ENCODE data around the gene POLR2M.

The POLR2M gene

GRCh38 chr15:57690341-57690966, 16.1 kb upstream of the POLR2M start:
- Histone ChIP-seq H3K27me3 (ENCODE audit: low read length) (no peaks in the 10 kb centered on the region), H3K36me3 (ENCODE audit: low read length) (no peaks in the 10 kb centered on the region), H3K79me2 (ENCODE audit: insufficient read depth, low read length) (no peaks in the 10 kb centered on the region), H4K20me1 (ENCODE audit: low read depth, low read length) (no peaks in the 10 kb centered on the region), H3F3A (ENCODE audit: insufficient read depth) (no peaks in the 10 kb centered on the region), H3K9me2 (replicated peaks; ENCODE audit: insufficient read depth, low read length) (no peaks in the 10 kb centered on the region), H2AFZ (ENCODE audit: low read depth, low read length, severe bottlenecking) (no peak overlapping the region), H3K9ac (ENCODE audit: low read length) (no peak overlapping the region), H3K27ac (ENCODE audit: low read depth, low read length) (no peak overlapping the region), H3K4me2 (ENCODE audit: low read depth, low read length, poor library complexity, severe bottlenecking) (no peak overlapping the region), H3K4me3 (ENCODE audit: insufficient read depth, low read length, poor library complexity, severe bottlenecking) (no peak overlapping the region), H3K9me3 (ENCODE audit: insufficient read depth, low read length) (no peaks in the 10 kb centered on the region)
- TF ChIP-seq EZH2phosphoT487 (conservative IDR thresholded peaks at IDR 0.05; ENCODE audit: low read length), result no peak
- TF ChIP-seq, protein P1, sequence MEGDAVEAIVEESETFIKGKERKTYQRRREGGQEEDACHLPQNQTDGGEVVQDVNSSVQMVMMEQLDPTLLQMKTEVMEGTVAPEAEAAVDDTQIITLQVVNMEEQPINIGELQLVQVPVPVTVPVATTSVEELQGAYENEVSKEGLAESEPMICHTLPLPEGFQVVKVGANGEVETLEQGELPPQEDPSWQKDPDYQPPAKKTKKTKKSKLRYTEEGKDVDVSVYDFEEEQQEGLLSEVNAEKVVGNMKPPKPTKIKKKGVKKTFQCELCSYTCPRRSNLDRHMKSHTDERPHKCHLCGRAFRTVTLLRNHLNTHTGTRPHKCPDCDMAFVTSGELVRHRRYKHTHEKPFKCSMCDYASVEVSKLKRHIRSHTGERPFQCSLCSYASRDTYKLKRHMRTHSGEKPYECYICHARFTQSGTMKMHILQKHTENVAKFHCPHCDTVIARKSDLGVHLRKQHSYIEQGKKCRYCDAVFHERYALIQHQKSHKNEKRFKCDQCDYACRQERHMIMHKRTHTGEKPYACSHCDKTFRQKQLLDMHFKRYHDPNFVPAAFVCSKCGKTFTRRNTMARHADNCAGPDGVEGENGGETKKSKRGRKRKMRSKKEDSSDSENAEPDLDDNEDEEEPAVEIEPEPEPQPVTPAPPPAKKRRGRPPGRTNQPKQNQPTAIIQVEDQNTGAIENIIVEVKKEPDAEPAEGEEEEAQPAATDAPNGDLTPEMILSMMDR (IDR thresholded peaks at IDR 0.05; ENCODE audit: insufficient read depth, low read length, poor library complexity, severe bottlenecking), result no peak

DNA sequence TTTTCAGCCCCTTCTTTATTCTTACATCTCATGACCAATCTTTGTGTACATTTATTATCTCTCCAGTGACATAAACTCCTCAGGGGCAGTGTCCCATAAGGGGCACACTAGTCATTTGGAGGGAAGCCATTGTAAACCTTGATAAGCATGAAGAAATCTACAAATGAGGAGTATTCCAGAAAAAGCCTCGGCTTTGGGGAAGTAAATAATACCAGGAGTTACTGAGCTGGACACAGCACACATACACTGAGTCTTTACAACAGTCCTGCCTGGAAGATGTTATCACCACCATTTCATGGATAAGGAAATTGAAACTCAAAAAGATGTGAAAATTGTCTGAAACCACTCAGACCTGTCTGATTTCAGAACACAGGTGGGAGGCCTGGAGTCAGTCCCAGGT, 15.4 kb upstream of the POLR2M start:
- H2AFZ ChIP-seq (ENCODE audit: low read depth, low read length, severe bottlenecking), result no peak overlapping the region
- H3K27me3 ChIP-seq (ENCODE audit: low read length), result no peaks in the 10 kb centered on the region
- H3K9me2 ChIP-seq (replicated peaks; ENCODE audit: insufficient read depth, low read length), result no peaks in the 10 kb centered on the region
- no peak overlapping the region for H3K9ac ChIP-seq (ENCODE audit: low read length)
- H4K20me1 ChIP-seq (ENCODE audit: low read depth, low read length), result no peaks in the 10 kb centered on the region
- H3K4me3 ChIP-seq (ENCODE audit: insufficient read depth, low read length, poor library complexity, severe bottlenecking), result no peak overlapping the region
- no peak overlapping the region for H3K27ac ChIP-seq (ENCODE audit: low read depth, low read length)
- H3K9me3 ChIP-seq (ENCODE audit: insufficient read depth, low read length), result no peaks in the 10 kb centered on the region
- H3F3A ChIP-seq (ENCODE audit: insufficient read depth), result no peaks in the 10 kb centered on the region
- no peaks in the 10 kb centered on the region for H3K79me2 ChIP-seq (ENCODE audit: insufficient read depth, low read length)
- H3K36me3 ChIP-seq (ENCODE audit: low read length), result no peaks in the 10 kb centered on the region
- no peak overlapping the region for H3K4me2 ChIP-seq (ENCODE audit: low read depth, low read length, poor library complexity, severe bottlenecking)
- TF ChIP-seq, protein P1 (IDR thresholded peaks at IDR 0.05; ENCODE audit: insufficient read depth, low read length, poor library complexity, severe bottlenecking), result no peak
- TF ChIP-seq EZH2phosphoT487 (conservative IDR thresholded peaks at IDR 0.05; ENCODE audit: low read length), result no peak

- Histone ChIP-seq H2AFZ (ENCODE audit: low read depth, low read length, severe bottlenecking) (no peak overlapping the region), H3K4me2 (ENCODE audit: low read depth, low read length, poor library complexity, severe bottlenecking) (no peak overlapping the region), H3F3A (ENCODE audit: insufficient read depth) (no peaks in the 10 kb centered on the region), H3K4me3 (ENCODE audit: insufficient read depth, low read length, poor library complexity, severe bottlenecking) (no peak overlapping the region), H3K9me3 (ENCODE audit: insufficient read depth, low read length) (no peaks in the 10 kb centered on the region), H3K9me2 (replicated peaks; ENCODE audit: insufficient read depth, low read length) (no peaks in the 10 kb centered on the region), H3K9ac (ENCODE audit: low read length) (no peak overlapping the region), H3K27me3 (ENCODE audit: low read length) (no peaks in the 10 kb centered on the region), H3K79me2 (ENCODE audit: insufficient read depth, low read length) (no peaks in the 10 kb centered on the region), H3K36me3 (ENCODE audit: low read length) (no peaks in the 10 kb centered on the region), H4K20me1 (ENCODE audit: low read depth, low read length) (no peaks in the 10 kb centered on the region), H3K27ac (ENCODE audit: low read depth, low read length) (no peak overlapping the region)
- TF ChIP-seq, protein P1 (IDR thresholded peaks at IDR 0.05; ENCODE audit: insufficient read depth, low read length, poor library complexity, severe bottlenecking), result no peak
- no peak for TF ChIP-seq EZH2phosphoT487 (conservative IDR thresholded peaks at IDR 0.05; ENCODE audit: low read length)
These were observed 13.8 kb upstream of the POLR2M start for GRCh38 chr15:57692709-57693108.

Measured in SU-DHL-6 (cell line).